ENCODE results near the gene FSIP1. TPM values are rescaled to one million over a fixed set of nuclear protein-coding genes. Genes with fewer than 3 reads are reported as not detected.

FSIP1 gene
- total RNA-seq, 1 experiment from 2014 or later, result 0.61 TPM

DNA sequence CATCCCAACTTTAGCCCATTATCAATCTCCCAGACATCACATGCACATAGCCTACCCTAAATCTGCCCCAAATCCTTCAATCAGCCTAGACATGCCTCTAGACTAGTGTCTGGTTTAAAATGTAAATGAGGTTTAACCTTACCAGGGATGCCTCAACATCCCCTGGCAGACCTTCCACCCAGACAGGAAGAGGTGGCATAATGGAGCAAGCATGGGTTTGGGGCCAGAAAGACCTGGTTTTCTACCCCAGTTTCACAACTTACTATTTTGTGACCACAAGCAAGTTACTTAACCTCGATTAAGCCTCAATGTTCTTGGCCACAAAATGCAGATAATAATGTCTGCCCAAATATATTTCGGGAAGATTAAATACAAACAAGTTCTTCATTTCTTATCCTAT is 230.1 kb downstream of the FSIP1 start (continued):
- TF ChIP-seq, protein P1, sequence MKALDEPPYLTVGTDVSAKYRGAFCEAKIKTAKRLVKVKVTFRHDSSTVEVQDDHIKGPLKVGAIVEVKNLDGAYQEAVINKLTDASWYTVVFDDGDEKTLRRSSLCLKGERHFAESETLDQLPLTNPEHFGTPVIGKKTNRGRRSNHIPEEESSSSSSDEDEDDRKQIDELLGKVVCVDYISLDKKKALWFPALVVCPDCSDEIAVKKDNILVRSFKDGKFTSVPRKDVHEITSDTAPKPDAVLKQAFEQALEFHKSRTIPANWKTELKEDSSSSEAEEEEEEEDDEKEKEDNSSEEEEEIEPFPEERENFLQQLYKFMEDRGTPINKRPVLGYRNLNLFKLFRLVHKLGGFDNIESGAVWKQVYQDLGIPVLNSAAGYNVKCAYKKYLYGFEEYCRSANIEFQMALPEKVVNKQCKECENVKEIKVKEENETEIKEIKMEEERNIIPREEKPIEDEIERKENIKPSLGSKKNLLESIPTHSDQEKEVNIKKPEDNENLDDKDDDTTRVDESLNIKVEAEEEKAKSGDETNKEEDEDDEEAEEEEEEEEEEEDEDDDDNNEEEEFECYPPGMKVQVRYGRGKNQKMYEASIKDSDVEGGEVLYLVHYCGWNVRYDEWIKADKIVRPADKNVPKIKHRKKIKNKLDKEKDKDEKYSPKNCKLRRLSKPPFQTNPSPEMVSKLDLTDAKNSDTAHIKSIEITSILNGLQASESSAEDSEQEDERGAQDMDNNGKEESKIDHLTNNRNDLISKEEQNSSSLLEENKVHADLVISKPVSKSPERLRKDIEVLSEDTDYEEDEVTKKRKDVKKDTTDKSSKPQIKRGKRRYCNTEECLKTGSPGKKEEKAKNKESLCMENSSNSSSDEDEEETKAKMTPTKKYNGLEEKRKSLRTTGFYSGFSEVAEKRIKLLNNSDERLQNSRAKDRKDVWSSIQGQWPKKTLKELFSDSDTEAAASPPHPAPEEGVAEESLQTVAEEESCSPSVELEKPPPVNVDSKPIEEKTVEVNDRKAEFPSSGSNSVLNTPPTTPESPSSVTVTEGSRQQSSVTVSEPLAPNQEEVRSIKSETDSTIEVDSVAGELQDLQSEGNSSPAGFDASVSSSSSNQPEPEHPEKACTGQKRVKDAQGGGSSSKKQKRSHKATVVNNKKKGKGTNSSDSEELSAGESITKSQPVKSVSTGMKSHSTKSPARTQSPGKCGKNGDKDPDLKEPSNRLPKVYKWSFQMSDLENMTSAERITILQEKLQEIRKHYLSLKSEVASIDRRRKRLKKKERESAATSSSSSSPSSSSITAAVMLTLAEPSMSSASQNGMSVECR (CRISPR knock-in tag; IDR thresholded peaks at IDR 0.05; ENCODE audit: borderline replicate concordance), result no peak
- TF ChIP-seq TEAD1 (CRISPR knock-in tag; IDR thresholded peaks at IDR 0.05) (no peak), ZNF219 (CRISPR knock-in tag; IDR thresholded peaks at IDR 0.05; ENCODE audit: borderline replicate concordance) (no peak), OVOL2 (CRISPR knock-in tag; IDR thresholded peaks at IDR 0.05; ENCODE audit: borderline replicate concordance) (no peak), GRHL2 (CRISPR knock-in tag; IDR thresholded peaks at IDR 0.05; ENCODE audit: insufficient replicate concordance, severe bottlenecking) (no peak)
- TF ChIP-seq, protein P2, sequence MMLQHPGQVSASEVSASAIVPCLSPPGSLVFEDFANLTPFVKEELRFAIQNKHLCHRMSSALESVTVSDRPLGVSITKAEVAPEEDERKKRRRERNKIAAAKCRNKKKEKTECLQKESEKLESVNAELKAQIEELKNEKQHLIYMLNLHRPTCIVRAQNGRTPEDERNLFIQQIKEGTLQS (CRISPR knock-in tag; conservative IDR thresholded peaks at IDR 0.05), result no peak
- TF ChIP-seq, protein P3, sequence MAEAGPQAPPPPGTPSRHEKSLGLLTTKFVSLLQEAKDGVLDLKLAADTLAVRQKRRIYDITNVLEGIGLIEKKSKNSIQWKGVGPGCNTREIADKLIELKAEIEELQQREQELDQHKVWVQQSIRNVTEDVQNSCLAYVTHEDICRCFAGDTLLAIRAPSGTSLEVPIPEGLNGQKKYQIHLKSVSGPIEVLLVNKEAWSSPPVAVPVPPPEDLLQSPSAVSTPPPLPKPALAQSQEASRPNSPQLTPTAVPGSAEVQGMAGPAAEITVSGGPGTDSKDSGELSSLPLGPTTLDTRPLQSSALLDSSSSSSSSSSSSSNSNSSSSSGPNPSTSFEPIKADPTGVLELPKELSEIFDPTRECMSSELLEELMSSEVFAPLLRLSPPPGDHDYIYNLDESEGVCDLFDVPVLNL (CRISPR knock-in tag; IDR thresholded peaks at IDR 0.05; ENCODE audit: borderline replicate concordance, low read depth), result no peak
- TF ChIP-seq, protein P4, sequence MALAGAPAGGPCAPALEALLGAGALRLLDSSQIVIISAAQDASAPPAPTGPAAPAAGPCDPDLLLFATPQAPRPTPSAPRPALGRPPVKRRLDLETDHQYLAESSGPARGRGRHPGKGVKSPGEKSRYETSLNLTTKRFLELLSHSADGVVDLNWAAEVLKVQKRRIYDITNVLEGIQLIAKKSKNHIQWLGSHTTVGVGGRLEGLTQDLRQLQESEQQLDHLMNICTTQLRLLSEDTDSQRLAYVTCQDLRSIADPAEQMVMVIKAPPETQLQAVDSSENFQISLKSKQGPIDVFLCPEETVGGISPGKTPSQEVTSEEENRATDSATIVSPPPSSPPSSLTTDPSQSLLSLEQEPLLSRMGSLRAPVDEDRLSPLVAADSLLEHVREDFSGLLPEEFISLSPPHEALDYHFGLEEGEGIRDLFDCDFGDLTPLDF (CRISPR knock-in tag; IDR thresholded peaks at IDR 0.05), result no peak

DNA sequence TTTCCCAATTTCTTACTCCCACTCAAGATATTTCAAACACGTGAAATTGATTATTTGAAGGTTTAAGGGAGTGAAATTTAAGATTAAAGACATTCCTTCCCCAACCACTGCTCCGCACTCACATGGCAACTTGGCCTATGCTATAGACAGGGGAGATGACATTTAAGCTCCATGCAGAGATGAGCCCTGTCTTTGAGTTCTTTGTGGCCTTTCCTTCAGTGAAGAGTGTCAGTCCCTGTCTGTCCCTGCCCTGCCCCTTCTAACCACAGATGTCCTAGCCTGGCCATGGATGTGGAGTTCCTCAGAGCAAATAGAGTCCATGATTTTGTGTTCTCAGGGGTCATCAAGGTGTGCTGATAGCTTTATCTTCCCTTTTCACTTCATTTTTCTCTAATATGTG is 231.2 kb downstream of the FSIP1 start:
- H3K27me3 Mint-ChIP-seq (ENCODE audit: low read depth), result no peaks in the 10 kb centered on the region
- ATAC-seq (no peak), DNase-seq (ENCODE audit: low spot score) (no peak)
- POLR2A ChIA-PET, result no interaction called here
- H3K9me3 Mint-ChIP-seq, result no peaks in the 10 kb centered on the region
- CTCF ChIA-PET, result no interaction called here
- TF ChIP-seq PRRX2 (CRISPR knock-in tag; IDR thresholded peaks at IDR 0.05), result no peak
- TF ChIP-seq JAZF1 (CRISPR knock-in tag; IDR thresholded peaks at IDR 0.05), result no peak
- TF ChIP-seq, protein P5, sequence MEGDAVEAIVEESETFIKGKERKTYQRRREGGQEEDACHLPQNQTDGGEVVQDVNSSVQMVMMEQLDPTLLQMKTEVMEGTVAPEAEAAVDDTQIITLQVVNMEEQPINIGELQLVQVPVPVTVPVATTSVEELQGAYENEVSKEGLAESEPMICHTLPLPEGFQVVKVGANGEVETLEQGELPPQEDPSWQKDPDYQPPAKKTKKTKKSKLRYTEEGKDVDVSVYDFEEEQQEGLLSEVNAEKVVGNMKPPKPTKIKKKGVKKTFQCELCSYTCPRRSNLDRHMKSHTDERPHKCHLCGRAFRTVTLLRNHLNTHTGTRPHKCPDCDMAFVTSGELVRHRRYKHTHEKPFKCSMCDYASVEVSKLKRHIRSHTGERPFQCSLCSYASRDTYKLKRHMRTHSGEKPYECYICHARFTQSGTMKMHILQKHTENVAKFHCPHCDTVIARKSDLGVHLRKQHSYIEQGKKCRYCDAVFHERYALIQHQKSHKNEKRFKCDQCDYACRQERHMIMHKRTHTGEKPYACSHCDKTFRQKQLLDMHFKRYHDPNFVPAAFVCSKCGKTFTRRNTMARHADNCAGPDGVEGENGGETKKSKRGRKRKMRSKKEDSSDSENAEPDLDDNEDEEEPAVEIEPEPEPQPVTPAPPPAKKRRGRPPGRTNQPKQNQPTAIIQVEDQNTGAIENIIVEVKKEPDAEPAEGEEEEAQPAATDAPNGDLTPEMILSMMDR (IDR thresholded peaks at IDR 0.05), result no peak
- TF ChIP-seq KAT7 (CRISPR knock-in tag; IDR thresholded peaks at IDR 0.05; ENCODE audit: borderline replicate concordance), result no peak
- TF ChIP-seq ZNF232 (CRISPR knock-in tag; IDR thresholded peaks at IDR 0.05), result no peak
- no peak for TF ChIP-seq SP1 (CRISPR knock-in tag; conservative IDR thresholded peaks at IDR 0.05)
- no peak for TF ChIP-seq RORB (CRISPR knock-in tag; IDR thresholded peaks at IDR 0.05)
- TF ChIP-seq TEAD4 (CRISPR knock-in tag; IDR thresholded peaks at IDR 0.05), result no peak
- TF ChIP-seq, protein P6, sequence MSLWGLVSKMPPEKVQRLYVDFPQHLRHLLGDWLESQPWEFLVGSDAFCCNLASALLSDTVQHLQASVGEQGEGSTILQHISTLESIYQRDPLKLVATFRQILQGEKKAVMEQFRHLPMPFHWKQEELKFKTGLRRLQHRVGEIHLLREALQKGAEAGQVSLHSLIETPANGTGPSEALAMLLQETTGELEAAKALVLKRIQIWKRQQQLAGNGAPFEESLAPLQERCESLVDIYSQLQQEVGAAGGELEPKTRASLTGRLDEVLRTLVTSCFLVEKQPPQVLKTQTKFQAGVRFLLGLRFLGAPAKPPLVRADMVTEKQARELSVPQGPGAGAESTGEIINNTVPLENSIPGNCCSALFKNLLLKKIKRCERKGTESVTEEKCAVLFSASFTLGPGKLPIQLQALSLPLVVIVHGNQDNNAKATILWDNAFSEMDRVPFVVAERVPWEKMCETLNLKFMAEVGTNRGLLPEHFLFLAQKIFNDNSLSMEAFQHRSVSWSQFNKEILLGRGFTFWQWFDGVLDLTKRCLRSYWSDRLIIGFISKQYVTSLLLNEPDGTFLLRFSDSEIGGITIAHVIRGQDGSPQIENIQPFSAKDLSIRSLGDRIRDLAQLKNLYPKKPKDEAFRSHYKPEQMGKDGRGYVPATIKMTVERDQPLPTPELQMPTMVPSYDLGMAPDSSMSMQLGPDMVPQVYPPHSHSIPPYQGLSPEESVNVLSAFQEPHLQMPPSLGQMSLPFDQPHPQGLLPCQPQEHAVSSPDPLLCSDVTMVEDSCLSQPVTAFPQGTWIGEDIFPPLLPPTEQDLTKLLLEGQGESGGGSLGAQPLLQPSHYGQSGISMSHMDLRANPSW (CRISPR knock-in tag; conservative IDR thresholded peaks at IDR 0.05; ENCODE audit: low read depth), result no peak
- no peak for TF ChIP-seq CBFB (CRISPR knock-in tag; IDR thresholded peaks at IDR 0.05; ENCODE audit: low read depth)
- no peak for TF ChIP-seq MYBL2 (CRISPR knock-in tag; IDR thresholded peaks at IDR 0.05)
- TF ChIP-seq, protein P7, sequence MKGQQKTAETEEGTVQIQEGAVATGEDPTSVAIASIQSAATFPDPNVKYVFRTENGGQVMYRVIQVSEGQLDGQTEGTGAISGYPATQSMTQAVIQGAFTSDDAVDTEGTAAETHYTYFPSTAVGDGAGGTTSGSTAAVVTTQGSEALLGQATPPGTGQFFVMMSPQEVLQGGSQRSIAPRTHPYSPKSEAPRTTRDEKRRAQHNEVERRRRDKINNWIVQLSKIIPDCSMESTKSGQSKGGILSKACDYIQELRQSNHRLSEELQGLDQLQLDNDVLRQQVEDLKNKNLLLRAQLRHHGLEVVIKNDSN (CRISPR knock-in tag; IDR thresholded peaks at IDR 0.05), result no peak
- no peak for TF ChIP-seq ZNF671 (CRISPR knock-in tag; IDR thresholded peaks at IDR 0.05)
- H3K4me3 Mint-ChIP-seq, result no peak overlapping the region
- H3K4me1 Mint-ChIP-seq, result peaks cover 10% of the 10 kb centered on the region
- no peak overlapping the region for H3K27ac Mint-ChIP-seq
- H3K36me3 Mint-ChIP-seq, result no peaks in the 10 kb centered on the region
